ENCODE data around the gene NRG3.

- TF ChIP-seq YY1 (IDR thresholded peaks at IDR 0.05; ENCODE audit: insufficient read depth, insufficient read length) (no peak), ZNF274 (IDR thresholded peaks at IDR 0.05; ENCODE audit: low read depth, low read length) (no peak), SUZ12 (IDR thresholded peaks at IDR 0.05; ENCODE audit: extremely low read depth, insufficient read depth, insufficient read length) (no peak)
Observed at GRCh38 chr10:82982110-82982608, 1107.2 kb downstream of the NRG3 start.

Measured in NT2/D1 (cell line).